ENCODE measurements around the gene ABCB8.

The ABCB8 gene

DNA sequence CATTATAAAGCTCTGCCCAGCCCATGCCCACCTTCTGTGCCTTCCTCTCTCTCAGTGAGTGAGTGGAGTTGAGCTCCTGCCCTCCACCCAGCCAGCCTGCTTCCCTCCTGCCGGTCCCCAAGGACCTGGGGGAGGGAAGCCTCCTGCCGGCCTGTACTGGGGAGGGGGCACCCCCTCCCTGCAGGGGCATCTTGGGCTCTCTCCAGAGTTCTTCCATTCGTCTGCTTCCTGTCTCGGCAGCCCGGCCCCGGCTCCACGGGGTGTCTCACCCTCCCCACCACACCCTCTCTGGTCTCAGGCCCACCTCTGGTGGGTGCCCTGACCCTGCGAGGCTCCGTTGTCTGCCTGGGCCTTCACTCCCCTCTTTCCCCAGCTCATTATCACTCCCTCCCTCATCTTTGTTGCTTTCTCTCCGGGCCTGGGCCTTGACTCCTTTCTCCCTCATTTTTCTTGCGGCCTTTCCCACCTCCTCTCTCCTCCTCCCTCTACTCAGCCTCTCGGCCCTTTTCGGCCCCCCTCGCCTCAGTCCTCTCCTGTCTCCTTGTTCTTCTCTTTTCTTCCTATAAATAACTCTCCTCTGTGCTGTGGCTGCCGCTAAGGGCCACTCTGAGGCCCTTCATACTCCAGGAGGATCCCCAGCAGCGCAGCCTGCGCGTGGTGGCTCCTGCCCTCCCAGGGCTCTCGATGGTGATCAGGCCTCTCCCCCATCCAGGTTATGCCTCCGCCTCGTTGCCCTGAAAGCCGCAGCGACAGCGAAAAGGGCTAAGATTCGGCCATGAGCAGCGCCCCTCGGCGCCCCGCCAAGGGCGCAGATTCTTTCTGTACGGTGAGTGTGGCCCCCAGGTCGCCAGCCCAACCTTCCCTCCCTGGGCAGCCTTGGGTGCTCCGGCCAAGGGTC is 33.2 kb downstream of the ABCB8 start:
- TF ChIP-seq, protein P1, sequence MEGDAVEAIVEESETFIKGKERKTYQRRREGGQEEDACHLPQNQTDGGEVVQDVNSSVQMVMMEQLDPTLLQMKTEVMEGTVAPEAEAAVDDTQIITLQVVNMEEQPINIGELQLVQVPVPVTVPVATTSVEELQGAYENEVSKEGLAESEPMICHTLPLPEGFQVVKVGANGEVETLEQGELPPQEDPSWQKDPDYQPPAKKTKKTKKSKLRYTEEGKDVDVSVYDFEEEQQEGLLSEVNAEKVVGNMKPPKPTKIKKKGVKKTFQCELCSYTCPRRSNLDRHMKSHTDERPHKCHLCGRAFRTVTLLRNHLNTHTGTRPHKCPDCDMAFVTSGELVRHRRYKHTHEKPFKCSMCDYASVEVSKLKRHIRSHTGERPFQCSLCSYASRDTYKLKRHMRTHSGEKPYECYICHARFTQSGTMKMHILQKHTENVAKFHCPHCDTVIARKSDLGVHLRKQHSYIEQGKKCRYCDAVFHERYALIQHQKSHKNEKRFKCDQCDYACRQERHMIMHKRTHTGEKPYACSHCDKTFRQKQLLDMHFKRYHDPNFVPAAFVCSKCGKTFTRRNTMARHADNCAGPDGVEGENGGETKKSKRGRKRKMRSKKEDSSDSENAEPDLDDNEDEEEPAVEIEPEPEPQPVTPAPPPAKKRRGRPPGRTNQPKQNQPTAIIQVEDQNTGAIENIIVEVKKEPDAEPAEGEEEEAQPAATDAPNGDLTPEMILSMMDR (IDR thresholded peaks at IDR 0.05; ENCODE audit: control insufficient read depth, extremely low read depth, insufficient read depth) = no peak
- no peak for DNase-seq (ENCODE audit: low read depth)
- no peak overlapping the region for H3K4me3 ChIP-seq (ENCODE audit: low read depth, low read length)

DNA sequence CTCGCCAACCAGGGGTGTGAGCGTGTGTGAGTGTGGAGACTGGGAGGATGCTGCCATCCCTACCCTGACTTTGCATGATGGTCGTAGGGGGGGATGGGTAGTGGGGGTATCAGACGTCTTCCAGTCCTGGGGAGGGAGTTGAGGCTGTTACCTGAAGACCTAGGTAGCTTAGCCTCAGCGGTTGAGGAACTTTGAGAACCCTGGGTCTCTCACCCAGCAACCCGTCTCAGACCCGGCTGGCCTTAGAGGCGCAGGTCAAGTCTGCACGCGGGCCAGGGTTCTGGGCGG is 33.8 kb downstream of the ABCB8 start:
- TF ChIP-seq, protein P1 (IDR thresholded peaks at IDR 0.05; ENCODE audit: control insufficient read depth, extremely low read depth, insufficient read depth) = no peak
- no peak overlapping the region for H3K4me3 ChIP-seq (ENCODE audit: low read depth, low read length)
- DNase-seq (ENCODE audit: low read depth) = no peak

DNA sequence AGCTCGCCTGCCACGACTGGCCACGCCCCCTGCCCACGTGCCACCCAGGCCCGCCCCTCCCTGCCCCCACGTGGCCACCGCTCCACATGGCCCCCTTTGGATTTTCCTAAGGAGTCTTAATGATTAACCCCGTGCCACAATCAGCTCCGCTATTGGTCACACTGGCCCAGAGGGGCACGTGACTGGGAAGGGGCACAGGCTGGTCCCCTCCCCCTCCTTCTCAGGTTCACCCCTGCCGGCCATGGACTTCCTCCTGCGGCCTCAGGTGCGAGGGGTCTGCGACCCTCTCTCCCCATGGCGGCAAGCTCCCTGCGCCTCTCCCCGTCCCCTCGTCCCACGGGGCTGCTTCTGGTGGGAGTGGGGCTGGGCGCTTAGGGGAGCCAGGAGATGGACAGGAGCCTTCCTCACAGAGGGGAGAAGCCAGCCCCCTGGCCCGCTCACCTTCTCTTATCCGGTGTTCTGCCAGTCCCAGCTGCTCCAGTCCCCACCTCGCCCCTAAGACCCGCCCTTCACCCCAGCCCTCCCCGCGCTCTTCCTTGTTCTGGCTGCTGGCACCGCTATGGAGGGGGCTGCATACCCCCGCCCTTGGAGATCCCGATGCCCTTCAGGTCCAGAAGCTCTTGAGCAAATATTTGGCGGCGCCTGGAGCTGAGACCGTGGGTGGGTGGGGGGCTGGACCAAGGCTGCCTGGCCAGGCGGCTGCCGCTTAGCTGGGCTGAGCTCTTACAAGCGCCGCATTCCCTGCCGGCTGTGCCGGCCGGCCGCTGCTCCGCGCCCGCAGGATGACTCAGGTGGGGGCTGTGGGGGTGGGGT is 34.4 kb downstream of the ABCB8 start:
- no peak for DNase-seq (ENCODE audit: low read depth)
- no peak overlapping the region for H3K4me3 ChIP-seq (ENCODE audit: low read depth, low read length)
- TF ChIP-seq, protein P1 (IDR thresholded peaks at IDR 0.05; ENCODE audit: control insufficient read depth, extremely low read depth, insufficient read depth) = no peak

DNA sequence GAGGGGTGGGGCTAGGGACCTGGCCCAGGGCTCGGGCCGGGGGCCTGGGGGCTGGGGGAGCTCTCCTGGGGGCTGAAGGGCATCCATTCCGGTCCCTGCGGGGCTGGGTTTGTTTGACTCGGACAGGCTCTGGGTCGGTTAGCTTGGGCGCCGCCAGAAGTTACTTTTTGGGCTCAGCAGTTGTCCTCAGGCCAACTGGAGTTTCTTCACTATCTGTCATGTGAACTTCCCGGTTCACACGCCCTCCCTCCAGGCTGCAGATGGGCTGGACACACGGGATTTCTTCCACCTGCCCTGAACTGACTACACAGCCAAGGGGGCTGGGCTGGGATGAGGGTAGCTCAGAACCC is 34.9 kb downstream of the ABCB8 start:
- TF ChIP-seq, protein P1 (IDR thresholded peaks at IDR 0.05; ENCODE audit: control insufficient read depth, extremely low read depth, insufficient read depth) = no peak
- DNase-seq (ENCODE audit: low read depth) = no peak
- H3K4me3 ChIP-seq (ENCODE audit: low read depth, low read length) = no peak overlapping the region

DNA sequence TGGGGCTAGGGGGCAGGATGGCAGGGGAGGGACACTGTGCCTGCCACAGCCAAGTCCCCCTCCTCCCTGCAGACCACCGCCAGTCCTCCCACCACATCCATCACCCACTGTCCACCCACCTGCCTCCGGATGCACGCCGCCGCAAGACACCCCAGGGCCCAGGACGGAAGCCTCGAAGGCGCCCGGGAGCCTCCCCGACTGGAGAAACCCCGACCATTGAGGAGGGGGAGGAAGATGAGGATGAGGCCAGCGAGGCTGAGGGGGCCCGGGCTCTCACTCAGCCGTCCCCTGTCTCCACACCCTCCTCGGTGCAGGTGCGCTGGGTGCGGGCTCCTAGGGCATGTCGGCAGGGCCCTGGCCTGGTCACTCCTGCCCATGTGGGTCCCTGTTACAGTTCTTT is 36.2 kb downstream of the ABCB8 start:
- no peak overlapping the region for H3K4me3 ChIP-seq (ENCODE audit: low read depth, low read length)
- no peak for DNase-seq (ENCODE audit: low read depth)
- TF ChIP-seq, protein P1 (IDR thresholded peaks at IDR 0.05; ENCODE audit: control insufficient read depth, extremely low read depth, insufficient read depth) = no peak

DNA sequence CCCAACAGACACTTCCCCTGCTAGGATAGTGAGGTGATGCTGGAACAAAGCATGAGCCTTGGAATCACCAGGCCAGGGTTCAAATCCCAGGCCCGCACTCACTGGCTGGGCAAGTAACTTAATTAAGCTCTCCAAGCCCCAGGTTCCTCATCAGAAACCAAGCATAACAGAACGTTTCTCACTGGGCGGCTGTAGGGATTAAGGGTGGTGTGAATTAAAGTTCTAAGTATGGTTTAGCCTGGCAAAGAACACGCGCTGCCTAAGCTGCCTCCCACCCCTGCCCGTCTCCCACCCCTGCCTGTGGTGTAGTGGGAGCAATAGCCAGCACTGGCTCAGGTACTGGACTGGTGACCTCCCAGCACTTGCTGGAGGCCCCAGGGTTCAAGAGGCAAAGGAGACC is 36.7 kb downstream of the ABCB8 start:
- TF ChIP-seq, protein P1 (IDR thresholded peaks at IDR 0.05; ENCODE audit: control insufficient read depth, extremely low read depth, insufficient read depth) = no peak
- no peak for DNase-seq (ENCODE audit: low read depth)
- H3K4me3 ChIP-seq (ENCODE audit: low read depth, low read length) = no peak overlapping the region
